Mesenteric fat pad (tissue), 1 donor: ENCODE results near the gene TSHZ1. TPM values are rescaled to one million over a fixed set of nuclear protein-coding genes. Genes with fewer than 3 reads are reported as not detected.

Source experiments
- DNase-seq: peaks from one replicate; pipeline ENCODE4 v3.0.0-alpha.2; 2020; ENCODE audit warnings: low spot score
- total RNA-seq: library from RNA; stranded (reverse); fragmentation: NEBNext Ultra II Directional; extraction: Animal tissue kit (Norgen Biotek cat#: 25700); gene quantifications from one replicate; pipeline ENCODE4 v1.2.1, GENCODE V29; 2021
- donor health status: DM: yes; HTN: yes; CAD: no.

TSHZ1 gene
- total RNA-seq, 1 donor from 2014 or later, result 20.9 TPM

DNA sequence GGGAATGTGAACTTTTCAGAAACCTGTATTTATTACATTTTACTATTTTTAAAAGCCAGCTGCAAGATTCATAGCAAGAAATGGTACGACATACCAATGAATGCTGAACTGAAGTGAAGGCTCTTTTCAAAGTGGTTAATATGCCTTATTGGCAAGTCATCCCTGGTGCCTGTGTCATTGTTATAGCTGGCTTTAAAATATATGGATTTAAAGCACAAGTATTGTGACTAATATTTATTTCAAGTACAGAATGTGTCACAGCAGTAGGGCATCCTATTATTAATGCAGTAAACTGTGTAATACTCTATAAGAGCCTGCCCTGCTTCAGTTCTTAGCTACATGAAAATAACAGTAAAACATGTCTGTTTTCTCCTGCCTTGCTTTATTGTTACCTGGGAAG, 10.8 kb downstream of the TSHZ1 start:
- DNase-seq, result no peak

DNA sequence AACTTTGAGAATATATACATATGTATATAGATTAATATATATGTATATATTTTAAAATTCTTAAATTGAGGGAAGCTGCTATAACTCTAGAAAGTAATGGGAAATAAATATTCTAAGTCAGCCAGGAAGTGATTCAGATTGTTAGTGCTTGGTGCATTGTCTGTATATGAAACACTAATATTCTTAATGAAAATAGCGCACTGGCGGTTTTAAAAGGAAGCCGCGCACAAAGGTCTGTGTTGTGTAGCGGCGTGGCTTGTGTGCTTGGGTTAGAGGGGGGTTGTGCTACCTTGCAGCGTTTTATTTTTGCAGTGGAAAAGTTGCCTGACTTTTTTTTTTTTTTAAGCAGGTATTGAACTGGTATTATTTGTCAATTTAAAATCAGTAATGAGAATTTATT, 11.3 kb downstream of the TSHZ1 start:
- DNase-seq, result no peak

DNA sequence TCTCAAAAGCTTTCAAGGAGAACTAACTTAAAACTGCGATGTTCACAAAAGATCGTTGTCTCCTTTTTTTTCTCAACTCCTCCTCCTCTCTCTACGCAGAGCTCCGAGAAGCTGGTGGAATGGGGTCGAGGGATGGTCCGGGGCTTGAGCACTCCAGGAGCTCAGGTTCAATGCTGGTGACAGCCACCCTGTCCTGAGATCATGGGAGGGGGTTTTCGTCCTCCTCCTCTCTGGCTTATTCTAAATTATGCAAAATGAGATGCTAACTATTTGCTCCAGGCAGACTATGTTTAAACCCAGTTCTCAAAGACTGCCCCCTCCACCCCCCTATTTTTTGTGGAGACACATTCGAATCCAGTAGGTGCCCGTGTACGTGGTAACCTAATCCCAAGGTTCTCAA, 11.8 kb downstream of the TSHZ1 start:
- DNase-seq, result no peak

DNA sequence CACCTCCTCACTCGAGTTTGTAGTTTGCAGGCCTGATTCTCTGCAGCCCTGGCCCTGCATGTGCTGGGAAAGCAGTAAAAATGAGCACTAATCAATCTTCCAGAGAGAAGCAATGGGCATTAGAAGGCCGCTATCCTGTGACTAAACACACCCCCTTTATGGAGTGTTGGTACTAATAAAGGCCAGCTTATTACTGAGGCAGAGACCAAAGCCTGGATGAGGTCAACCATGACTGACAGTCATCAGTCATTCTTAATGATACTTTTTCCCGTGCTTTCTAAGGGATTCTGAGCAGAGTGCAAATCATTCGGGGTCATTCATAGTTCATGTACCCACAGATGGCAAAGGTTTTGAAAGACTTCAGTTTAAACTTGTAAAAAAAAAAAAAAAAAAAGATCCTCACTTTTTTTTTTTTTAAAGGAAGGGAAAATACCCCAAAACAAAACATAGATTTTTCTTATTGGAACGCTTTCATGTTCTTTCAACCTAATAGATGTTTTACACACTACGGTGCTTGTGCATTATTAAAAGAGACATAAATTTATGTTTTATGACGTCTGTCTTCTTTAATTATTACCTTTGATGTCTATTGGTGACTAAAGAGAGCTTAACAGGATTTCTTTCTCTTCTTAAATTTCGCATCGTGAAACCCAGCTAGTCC, 13.2 kb downstream of the TSHZ1 start:
- no peak for DNase-seq

DNA sequence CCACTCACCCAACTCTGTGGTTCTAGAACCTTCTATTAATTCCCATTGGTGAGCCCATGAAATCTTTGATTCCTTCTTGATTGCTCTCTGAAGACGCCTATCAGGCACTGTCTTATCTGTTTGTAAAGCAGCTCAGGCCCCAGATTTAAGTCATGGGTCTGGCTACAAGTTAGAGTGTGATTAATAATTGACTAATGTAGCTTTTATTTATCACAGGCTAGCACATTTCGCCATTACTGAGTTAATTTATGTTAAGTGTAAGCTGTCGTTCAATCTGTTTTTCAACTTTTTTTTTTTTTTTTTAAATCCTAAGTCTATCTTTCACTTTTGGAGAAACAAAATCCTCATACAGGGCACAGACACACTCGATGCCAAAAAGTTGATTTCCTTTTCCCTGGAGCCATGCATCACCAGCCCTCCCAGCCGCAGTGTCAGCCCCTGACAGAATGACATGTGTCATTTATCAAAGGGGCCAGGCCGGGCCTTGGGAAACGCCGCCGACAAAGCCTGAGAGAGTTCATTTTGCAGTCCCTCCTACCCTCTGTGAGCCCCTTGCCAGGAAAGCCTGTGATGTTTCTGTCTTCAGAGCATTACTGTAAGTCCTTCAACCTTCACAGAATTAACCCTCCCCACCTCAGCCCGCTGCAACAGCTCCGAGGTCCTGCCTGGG, 15.8 kb downstream of the TSHZ1 start:
- DNase-seq, result no peak

DNA sequence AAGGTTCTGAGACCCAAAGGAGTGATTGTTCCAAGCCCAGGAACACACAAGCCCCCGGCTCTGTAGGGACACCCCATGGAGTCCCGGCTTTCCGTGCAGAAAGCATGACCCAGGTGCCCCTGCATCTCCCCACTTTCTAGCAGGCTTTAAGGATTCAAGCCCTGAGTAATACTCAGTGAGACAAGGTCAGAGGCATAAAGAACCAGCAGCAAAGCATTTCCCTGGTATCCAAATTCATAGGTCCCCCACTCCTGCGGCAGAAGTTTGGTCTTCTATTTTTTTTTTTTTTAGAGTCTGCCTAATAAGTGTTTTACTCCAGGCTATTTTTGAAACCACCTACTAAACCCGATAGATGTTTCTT, 16.3 kb downstream of the TSHZ1 start:
- no peak for DNase-seq

DNA sequence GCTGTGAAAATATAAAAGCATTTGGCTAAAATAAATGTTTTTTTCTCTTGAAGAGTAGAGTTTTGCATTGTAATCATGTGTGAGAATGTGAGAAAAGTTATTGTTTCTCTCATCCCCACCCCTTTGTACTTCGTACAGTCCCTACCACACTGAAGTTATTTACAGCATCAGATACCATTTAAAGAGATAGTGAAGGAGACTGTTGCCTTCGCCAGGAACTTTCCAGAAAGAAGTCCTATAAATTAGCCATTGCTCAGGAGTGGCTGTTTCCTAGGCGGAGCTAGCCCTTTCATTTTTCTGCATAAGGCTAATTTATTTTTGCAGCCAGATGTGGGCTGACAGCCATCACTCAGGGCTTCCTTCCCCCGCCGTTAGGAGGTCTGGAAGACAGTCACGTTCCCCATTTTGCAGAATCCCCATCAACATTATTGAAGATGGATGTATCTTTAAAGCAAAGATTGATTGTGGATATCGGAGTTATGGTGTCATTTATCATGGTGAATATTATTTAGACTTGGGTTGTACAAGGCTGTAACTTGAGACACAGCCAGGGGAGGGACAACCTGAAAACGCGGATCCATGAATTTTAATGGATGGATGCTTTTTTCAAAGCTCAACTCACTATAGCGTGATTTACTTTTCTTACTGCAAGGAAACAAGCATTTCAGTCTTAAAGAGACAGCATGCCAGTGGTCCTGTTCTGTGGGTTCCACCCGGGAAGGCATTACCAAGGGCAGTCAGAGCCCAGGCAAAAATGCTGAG, 17.1 kb downstream of the TSHZ1 start:
- no peak for DNase-seq

DNA sequence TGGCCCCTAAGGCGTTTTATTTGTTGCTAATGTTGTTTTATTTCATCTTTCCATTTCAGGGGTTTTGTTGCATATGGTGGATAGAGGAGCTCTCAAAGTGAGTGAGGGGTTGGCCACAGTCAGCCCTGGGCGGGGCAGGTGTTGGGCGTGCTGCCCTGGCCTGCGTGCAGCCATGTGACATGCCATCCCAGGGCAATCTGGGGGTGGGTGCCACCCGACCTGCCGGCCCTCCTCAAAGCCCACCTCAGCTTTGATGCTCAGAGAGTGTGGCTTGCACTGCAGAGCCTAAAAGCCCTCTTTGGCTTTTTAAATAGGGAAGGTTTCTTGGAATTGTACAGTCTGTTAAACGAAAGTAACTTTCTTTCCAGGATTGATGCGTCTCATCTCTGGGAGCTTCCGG, 18.4 kb downstream of the TSHZ1 start:
- no peak for DNase-seq

DNA sequence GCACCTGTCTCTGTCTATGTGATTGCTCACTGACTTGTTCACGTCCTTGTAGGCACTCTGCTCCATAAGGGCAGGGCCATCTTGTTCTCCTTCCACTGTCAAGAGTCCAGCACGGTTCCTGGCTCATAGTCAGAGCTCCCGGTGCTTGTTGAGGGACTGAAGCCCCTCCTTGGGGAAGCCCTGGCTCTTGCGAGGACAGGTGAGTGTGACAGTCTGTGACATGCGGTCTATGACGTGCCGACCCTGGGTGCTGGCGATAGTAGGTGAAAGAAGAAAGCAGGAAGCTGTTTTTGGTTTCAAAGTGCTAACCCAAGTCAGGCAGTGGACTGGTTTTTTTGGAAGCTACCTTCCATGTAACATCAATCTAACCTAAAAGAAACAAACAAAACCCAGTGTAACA, 18.8 kb downstream of the TSHZ1 start:
- no peak for DNase-seq

DNA sequence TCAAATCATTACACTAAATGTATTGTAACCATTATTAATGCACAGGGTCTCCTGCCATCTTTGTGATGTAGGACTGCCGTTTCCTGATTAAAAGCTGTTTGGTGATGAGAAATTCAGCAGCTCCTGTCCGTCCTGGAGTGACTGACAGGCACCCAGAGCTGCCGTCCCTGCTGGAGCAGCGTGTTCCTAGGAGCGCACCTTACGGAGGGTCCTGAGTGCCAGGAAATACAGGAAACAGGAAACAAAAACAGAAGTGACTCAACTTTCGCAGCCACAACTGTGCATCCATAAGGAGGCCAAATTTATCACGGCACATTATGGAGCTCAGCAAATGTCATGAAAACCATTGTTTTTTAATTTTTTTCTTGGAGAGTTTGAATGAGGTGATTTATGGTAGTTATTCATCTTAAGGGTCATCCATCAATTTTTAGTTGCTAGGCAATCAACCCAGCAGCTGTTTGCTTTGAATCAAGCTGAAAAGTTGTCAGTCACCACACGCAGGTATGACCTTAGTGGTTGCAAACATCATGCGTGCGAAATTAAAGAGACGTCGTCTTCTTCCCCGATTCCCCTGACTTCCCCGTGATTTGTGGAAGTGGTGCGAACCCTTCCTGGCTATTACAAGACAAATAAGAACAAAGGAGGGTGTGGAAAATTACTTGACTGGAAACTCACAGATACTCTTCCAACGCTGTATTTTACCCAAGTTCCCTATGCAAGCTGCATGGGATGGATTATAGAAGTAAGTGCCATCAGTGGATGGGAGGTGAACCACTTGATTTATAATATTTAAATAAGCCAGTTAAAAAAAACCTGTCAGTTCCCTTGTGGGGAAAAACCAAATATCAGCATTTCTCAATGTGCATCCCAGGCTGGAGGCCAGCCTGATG, 19.8 kb downstream of the TSHZ1 start:
- DNase-seq, result no peak

DNA sequence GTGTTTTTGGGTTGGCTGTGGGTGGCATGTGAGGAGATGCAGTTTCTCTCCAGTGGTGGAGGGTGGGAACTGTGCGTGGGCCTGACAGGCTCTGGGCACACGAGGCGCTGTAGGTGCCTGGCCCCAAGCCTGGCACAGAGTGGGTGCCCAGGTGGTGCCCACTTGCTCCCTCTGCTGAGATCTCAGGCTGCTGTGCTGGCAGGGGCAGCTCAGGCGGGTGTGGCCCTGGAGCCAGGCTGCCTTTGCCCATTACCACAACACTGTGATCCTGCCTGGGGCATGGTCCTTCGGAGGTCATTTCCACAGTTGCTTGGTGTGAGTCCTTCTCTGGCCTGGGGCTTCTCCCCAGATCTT, 20.4 kb downstream of the TSHZ1 start:
- DNase-seq, result no peak

DNA sequence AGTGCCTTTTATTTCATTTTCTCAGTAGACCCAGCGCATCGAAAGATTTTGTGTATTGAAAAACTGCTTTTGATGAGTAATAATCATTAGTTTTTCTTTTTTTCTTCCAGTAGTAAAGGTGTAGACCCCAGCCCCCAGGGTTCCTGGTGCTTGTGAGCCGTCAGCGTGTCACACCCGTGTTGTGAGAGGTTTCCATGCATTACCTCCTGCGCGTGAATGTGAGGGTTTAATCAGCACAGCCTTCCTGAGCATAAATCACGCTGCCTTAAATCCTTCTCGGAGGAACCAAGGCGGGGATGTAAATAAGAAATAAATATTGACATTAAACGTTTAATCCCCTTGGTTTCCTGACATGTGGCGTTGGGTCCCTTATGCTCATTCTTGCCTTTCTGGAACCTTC, 24.3 kb downstream of the TSHZ1 start:
- no peak for DNase-seq

DNA sequence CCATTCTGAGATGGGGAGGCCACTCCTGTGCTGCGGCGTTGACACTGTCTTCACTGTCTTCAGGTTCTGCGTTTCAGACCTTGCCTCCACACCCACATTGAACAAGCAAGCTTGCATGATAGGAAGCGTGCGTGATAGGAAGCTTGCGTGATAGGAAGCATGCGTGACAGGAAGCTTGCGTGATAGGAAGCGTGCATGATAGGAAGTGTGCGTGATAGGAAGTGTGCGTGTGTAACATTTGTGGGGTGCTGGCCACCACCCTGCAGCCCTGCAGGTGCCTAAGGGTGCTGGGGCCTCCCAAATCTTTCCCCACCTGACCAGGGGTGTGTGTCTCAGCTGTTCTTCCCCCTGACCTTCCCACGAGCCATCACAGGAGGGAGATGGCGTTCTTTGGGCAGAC, 25.3 kb downstream of the TSHZ1 start:
- DNase-seq, result no peak

DNA sequence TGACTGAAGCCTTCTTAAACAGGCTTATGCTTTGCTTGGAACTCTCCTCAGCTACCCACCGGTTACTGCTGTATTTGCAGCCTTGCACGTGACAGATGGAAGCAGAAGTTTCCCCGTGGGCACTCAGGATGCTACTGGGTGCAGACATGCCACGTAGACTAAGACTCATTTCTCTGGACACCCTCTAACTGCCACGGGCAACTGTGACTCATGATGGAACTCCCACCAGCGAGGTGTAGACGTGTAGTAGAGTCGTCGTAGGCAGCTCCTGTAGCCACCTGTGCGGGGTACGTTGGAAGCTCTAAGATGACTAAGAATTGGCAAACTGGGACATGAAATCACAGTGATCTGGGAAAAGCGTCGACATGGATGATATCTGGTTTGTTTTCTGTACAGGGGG, 27.5 kb downstream of the TSHZ1 start:
- no peak for DNase-seq

DNA sequence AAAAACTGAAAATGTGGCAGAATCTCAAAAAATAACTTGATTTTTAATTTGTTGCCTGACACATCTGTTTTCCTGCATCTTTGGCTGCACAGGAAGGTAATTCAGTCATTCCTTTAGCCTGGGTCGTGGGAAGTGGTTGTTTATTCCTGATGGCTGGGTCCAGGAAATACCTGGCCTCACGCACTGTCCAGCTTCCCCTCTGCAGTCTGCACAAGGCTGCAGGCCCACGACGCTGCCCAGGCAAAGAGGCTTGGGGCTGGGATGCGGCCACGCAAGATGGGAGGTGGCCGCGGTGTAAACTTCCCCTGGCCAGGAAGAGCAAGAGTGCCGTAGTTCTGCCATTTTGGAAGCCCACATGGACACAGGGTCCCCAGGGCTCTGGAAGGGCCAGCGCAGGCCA, 28.2 kb downstream of the TSHZ1 start:
- no peak for DNase-seq

DNA sequence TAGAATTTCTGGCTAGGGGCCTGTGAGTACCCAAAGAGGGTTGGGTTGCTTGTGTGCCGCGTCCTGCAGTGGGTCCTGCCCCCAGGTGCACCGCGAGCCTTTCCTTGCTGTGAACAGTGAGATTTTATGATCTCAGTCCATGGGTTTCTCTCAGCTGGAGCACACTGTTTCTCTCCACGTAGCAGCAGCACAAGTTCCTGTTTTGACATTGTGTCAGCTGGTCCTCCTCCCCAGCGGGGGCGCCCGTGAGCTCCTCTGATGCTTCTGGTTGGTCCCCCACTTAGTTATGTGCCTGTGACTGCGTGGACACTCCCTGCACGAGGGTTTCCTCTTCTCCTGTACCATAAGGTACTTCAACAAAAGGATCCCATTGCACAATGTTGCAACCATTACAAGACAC, 29.8 kb downstream of the TSHZ1 start:
- no peak for DNase-seq

DNA sequence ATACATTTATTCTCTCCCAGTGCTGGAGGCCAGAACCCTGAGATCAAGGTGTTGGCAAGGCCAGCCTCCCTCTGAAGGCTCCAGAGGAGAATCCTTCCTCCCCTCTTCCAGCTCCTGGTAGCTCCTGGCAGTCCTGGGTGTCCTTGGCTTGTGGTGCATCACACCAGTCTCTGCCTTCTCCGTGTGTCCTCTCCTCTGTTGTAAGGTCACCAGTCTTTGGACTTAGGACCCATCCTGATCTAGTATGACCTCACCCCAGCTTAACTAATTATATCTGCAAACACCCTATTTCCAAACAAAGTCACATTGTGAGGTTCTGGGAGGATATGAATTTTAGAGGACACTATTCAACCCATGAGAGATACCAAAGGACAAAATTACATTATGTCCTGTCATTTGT, 31.1 kb downstream of the TSHZ1 start:
- DNase-seq, result no peak

DNA sequence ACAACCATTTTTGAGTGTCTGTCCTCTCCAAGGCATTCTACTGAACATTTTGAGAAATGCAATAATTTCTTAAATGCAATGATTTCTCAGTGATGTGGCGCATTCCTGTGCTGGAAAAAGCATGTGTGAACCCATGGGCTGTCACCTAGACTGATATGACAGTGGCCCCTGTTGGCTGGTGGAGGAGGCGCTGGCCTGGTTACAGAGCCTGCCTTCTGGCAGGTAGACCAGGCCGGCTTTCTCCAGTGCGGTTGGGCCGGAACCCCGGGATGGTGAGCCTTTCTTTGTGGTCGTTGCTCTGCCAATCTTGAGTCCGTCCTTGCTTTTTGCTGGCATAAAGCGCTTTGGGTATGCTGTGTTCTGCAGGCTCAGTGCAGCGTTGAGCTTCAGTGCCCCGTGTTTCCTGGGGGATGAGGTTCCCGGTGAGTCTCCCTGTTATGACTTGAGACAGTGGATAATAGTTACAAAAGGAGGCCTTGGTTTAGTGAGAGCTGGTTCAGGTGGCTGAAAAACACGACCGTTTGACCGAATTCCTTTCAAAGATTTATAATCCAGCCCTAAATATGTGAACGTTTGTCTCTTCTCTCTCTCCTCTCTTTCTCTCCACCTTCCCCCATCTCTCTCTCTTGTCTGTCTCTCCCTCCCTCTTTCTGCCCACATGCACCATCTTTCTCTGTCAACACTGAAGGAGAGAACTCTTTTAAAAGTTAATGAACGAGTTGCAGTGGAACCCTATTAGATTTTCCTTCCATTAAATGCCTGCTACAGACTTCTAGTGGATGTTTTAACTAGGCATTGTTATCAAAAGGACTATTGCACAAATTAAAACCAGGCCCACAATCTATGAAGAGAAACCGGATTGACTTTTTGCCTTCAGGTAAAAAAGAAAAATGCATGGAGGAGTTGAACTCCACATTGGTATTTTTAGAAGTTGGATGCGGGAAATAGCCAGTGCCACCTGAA, 34.0 kb downstream of the TSHZ1 start:
- no peak for DNase-seq

DNA sequence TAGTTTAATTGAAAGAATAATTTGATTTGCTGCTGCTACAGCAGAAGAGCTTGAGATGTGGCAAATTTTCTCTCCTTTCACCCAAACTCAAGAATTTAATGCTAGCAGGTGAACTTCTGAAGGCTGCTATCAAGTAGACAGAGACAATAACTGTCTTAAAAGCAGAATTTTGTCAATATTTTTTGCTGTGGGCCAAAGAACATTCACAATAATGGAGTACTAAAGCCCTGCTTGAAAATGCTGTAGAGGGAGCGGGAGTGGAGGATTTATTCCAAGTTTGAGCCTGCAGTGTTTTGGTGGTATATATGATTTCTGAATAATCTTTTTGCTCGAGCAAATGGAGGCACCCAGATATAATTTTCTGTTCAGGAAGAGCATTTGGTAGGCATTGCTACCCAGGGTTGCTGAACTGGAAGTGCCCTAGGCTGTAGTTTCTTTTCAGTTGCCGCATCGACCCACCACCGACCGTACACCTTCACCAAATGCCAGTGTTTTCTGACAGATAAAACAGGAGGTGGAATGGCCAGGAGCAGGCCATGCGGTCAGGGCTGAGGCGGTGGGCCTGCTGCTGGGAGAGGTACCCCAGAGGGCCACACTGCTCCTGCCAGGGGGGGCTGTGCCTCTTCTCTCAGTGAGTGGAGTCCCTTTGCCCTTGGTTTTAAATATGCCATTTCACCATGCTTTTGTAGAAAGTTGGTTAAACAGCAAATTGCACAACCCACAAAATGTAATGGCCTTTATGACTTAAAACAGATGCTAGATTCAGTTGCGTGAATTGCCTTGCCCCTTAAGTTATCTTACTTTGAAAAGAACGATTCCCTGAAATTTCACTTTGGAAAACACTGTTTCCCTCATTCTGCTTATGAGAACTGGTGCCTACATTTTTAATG, 36.4 kb downstream of the TSHZ1 start:
- DNase-seq, result no peak
